ENCODE measurements around the gene TMPRSS7.

TMPRSS7 gene

DNA sequence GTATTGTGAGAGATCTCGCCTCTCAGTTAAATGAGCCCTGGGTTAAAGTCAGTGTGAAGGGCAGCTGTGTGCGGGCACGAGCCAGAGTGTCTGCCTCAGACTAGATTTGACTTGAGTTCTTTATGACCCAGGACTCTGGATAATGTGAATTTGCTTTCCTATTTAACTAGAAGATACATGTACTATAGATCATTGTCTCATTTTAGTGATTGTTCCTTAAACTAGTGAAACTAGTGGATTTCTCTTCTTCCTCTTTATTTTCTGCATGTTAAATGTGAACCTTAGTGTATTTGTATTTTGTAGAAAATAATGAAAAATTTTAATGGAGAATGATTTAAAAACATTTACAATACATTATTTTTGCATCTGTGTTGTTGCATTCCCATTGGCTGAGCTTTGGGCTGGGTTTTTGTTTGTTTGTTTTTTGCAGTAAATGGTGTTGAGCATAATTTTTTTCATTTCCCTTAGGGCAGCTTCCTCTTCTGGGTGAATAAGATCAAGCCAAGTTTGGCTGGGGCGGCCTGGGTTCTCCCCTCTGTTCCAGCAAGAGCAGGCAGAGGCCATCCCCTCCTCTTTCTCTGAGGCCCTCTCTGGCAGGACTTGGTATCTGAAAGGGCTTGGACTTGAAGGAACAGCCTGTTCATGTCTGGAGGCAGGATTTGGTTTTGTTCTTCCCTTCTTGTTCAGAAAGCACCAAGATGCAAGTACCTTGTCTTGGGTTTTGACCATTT, 83.5 kb downstream of the TMPRSS7 start:
- DNase-seq (ENCODE audit: low spot score) (no peak), ATAC-seq (ENCODE audit: low read depth) (no peak)
- Histone ChIP-seq H3K4me3 (ENCODE audit: severe bottlenecking) (no peak overlapping the region), H3K27me3 (ENCODE audit: insufficient read depth, poor library complexity, severe bottlenecking) (no peaks in the 10 kb centered on the region), H3K9me3 (ENCODE audit: severe bottlenecking) (no peaks in the 10 kb centered on the region), H3K27ac (ENCODE audit: poor library complexity, severe bottlenecking) (no peak overlapping the region), H3K4me1 (ENCODE audit: insufficient read depth, poor library complexity, severe bottlenecking) (no peaks in the 10 kb centered on the region), H3K36me3 (ENCODE audit: low read depth) (peaks cover 34% of the 10 kb centered on the region)
- no peak for TF ChIP-seq CTCF (IDR thresholded peaks at IDR 0.05; ENCODE audit: poor library complexity, severe bottlenecking)

DNA sequence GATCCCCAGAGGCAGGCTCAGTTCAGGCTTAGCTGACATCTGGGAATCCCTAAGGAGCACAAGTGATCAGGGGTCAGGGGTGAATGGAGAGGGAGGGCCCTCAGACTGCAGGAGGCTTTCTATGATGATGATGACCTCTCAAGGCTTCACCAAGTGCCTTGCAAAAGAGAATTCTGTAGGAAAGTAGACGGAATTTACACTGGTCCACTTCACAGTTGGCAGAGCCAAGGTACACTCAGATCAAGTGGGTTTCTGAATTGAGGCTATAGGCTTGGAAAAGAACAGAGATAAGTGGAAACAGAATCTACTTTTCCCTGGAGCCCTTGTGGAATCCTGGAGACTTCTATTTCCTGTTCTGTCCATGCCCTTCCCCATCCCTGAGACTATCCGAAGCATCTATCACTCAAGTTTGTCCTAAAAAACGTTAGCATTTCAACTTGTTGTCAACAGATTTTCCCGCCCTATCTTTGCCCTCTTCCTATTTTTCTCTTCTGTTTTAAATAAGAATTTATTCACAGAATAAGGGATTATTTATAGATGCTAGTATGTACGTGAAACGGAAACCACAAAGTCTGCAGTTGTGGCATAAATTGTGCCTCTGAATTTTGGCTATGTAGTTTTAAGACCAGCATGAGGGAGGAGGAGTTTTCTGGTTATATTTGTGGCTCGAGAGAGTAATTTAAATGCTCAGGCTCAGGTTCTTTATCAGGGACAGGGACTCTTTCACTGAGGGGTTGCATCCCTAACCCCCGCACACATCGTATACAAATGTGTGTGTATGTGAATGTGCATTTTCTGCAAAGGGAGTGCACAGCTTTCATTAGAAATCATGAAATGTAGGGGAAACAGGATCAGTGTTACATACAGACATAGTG, 85.7 kb downstream of the TMPRSS7 start:
- Histone ChIP-seq H3K27me3 (ENCODE audit: insufficient read depth, poor library complexity, severe bottlenecking) (no peaks in the 10 kb centered on the region), H3K4me1 (ENCODE audit: insufficient read depth, poor library complexity, severe bottlenecking) (no peaks in the 10 kb centered on the region), H3K4me3 (ENCODE audit: severe bottlenecking) (no peak overlapping the region), H3K9me3 (ENCODE audit: severe bottlenecking) (no peaks in the 10 kb centered on the region), H3K36me3 (ENCODE audit: low read depth) (peaks cover 29% of the 10 kb centered on the region), H3K27ac (ENCODE audit: poor library complexity, severe bottlenecking) (no peak overlapping the region)
- ATAC-seq (ENCODE audit: low read depth), result no peak
- DNase-seq (ENCODE audit: low spot score), result no peak
- no peak for TF ChIP-seq CTCF (IDR thresholded peaks at IDR 0.05; ENCODE audit: poor library complexity, severe bottlenecking)

DNA sequence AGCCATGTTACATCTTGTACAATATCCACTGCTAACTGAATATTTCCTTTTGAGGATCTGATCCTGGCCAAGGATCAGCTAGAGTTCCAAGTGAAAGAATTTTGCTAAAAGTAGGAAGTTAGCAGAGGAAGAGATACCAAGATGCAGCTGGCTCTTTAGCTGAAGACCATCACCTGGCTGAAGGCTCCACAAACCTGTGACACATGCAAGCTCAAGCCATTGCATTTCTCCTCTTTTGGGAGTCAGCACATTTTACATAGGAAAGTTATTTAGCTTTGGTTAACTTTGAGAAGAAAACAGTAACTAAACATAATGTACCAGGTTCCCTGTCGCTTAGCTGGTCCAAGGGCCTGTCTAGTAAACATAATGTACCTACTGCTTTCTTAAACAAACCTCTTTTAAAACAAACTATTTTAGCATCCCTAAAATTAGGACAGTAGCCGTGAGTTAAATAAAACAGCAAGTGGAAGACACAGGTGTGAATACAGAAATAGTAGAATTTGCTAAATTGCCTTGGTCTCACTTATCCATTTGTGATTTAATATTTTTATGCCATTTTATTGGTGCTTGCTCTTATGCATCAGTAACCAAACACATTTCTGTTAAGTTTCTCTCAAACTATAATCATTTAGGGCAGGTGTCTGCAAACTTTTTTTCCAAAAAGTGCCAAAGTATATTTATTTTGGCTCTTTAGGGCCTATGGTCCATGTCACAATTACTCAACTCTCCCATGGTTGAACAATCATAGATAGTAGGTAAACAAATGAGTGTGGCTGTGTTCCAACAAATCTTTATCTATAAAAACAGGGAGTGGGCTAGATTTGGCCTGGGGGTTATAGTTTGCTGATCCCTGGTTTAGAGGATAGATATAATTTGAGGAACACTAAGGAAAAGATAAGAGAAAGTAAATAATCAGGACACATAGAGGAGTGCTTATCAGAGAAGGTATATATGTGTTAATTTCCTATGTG, 87.3 kb downstream of the TMPRSS7 start:
- no peaks in the 10 kb centered on the region for H3K9me3 ChIP-seq (ENCODE audit: severe bottlenecking)
- H3K4me1 ChIP-seq (ENCODE audit: insufficient read depth, poor library complexity, severe bottlenecking), result no peaks in the 10 kb centered on the region
- no peak for TF ChIP-seq CTCF (IDR thresholded peaks at IDR 0.05; ENCODE audit: poor library complexity, severe bottlenecking)
- DNase-seq (ENCODE audit: low spot score) (no peak), ATAC-seq (ENCODE audit: low read depth) (no peak)
- H3K27me3 ChIP-seq (ENCODE audit: insufficient read depth, poor library complexity, severe bottlenecking), result no peaks in the 10 kb centered on the region
- H3K36me3 ChIP-seq (ENCODE audit: low read depth), result peaks cover 21% of the 10 kb centered on the region
- H3K27ac ChIP-seq (ENCODE audit: poor library complexity, severe bottlenecking), result no peak overlapping the region
- H3K4me3 ChIP-seq (ENCODE audit: severe bottlenecking), result no peak overlapping the region

DNA sequence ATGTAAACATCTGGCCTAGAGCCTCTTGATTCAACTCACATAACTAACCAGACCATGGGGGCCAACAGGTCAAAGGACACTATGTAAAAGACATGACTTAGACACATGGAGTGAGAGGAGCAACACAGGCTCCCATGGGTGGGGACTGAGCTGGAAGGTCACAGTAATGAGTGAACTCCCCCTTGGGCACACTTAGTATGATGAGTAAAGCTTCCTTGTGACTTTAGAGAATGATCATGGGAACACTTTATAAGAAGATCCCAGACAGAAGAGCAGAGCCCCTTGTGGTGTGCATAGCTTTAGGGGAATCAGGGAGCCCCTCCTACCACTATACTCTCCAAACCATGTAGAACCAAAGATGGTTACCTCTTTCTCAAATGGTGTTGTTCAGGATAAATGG, 88.3 kb downstream of the TMPRSS7 start:
- Histone ChIP-seq H3K27me3 (ENCODE audit: insufficient read depth, poor library complexity, severe bottlenecking) (no peaks in the 10 kb centered on the region), H3K4me3 (ENCODE audit: severe bottlenecking) (no peak overlapping the region), H3K9me3 (ENCODE audit: severe bottlenecking) (no peaks in the 10 kb centered on the region), H3K27ac (ENCODE audit: poor library complexity, severe bottlenecking) (no peak overlapping the region), H3K4me1 (ENCODE audit: insufficient read depth, poor library complexity, severe bottlenecking) (no peaks in the 10 kb centered on the region), H3K36me3 (ENCODE audit: low read depth) (peaks cover 13% of the 10 kb centered on the region; the same call in 1 of the 2 replicates)
- no peak for TF ChIP-seq CTCF (IDR thresholded peaks at IDR 0.05; ENCODE audit: poor library complexity, severe bottlenecking)
- DNase-seq (ENCODE audit: low spot score) (no peak), ATAC-seq (ENCODE audit: low read depth) (no peak)
